HepG2 (cell line): Measurements from ENCODE around the gene PSMD8.
"Not testable (repeated sequence)": the region's sequence is repeated elsewhere in the genome, so short reads cannot be mapped to it uniquely, and the experiment has no call there.

Experiments used
- ATF1 ChIP-seq: IDR thresholded peaks from 2 replicates; pipeline ENCODE4 v1.6.1; 2016; ENCODE audit warnings: mild to moderate bottlenecking, control low read depth
- ATRX ChIP-seq: sonication (generic); formaldehyde crosslinking; IDR thresholded peaks from 2 replicates; pipeline ENCODE4 v1.4.0; 2020; ENCODE audit warnings: missing genetic modification reagents, borderline replicate concordance
- HDAC2 ChIP-seq: sonication (generic); formaldehyde crosslinking; IDR thresholded peaks from 2 replicates; pipeline ENCODE4 v1.4.0; 2020; ENCODE audit warnings: missing genetic modification reagents
- HNRNPK ChIP-seq: fragments of 200-400 bp; formaldehyde crosslinking; IDR thresholded peaks from 2 replicates; pipeline ENCODE4 v1.6.1; 2018; ENCODE audit warnings: low read length, low read depth, moderate library complexity, mild to moderate bottlenecking; ENCODE audit not compliant: poor library complexity, severe bottlenecking
- KDM4B ChIP-seq: sonication (generic); formaldehyde crosslinking; IDR thresholded peaks from 2 replicates; pipeline ENCODE4 v1.4.0; 2020; ENCODE audit warnings: missing genetic modification reagents
- MAZ ChIP-seq, 2 experiments: sonication (generic) in 1 of 2; formaldehyde crosslinking in 1 of 2; IDR thresholded peaks; 2 replicates each; pipeline versions ENCODE4 v1.5.0 to v1.6.1; 2012 to 2020; ENCODE audit warnings: low read depth in 2 of 2, mild to moderate bottlenecking in 2 of 2, borderline replicate concordance in 1 of 2, improper control_type of control experiment in 1 of 2, low read length in 1 of 2, missing genetic modification reagents in 1 of 2, moderate library complexity in 1 of 2
- MBD4 ChIP-seq: IDR thresholded peaks from 2 replicates; pipeline ENCODE4 v1.6.1; 2012; ENCODE audit warnings: low read length, inconsistent platforms, borderline replicate concordance
- RAD51 ChIP-seq: fragments of 450-650 bp; IDR thresholded peaks from 2 replicates; pipeline ENCODE4 v1.6.1; 2016; ENCODE audit warnings: borderline replicate concordance
- SYNCRIP ChIP-seq: fragments of 200-400 bp; formaldehyde crosslinking; IDR thresholded peaks from 2 replicates; pipeline ENCODE4 v1.6.1; 2018; ENCODE audit warnings: mild to moderate bottlenecking, low read depth, low read length; ENCODE audit not compliant: insufficient read depth
- ZBTB20 ChIP-seq: sonication (generic); formaldehyde crosslinking; IDR thresholded peaks from 2 replicates; pipeline ENCODE4 v1.8.1; 2023; ENCODE audit warnings: missing genetic modification reagents, low read depth, mild to moderate bottlenecking, borderline replicate concordance
- ZNF274 ChIP-seq: sonication (generic); formaldehyde crosslinking; IDR thresholded peaks from 2 replicates; pipeline ENCODE4 v1.5.1; 2020; ENCODE audit warnings: mild to moderate bottlenecking, missing genetic modification reagents
- TF ChIP-seq, protein P1 (sequence below): sonication (generic); formaldehyde crosslinking; IDR thresholded peaks from 2 replicates; pipeline ENCODE4 v1.5.0; 2020; ENCODE audit warnings: mild to moderate bottlenecking, missing genetic modification reagents, moderate library complexity
- TF ChIP-seq, protein P2 (sequence below): sonication (generic); formaldehyde crosslinking; IDR thresholded peaks from 2 replicates; pipeline ENCODE4 v1.4.0; 2020; ENCODE audit warnings: missing genetic modification reagents, borderline replicate concordance
- TF ChIP-seq, protein P3 (sequence below): sonication (generic); formaldehyde crosslinking; IDR thresholded peaks from 2 replicates; pipeline ENCODE4 v1.4.0; 2020; ENCODE audit warnings: missing genetic modification reagents, mild to moderate bottlenecking, borderline replicate concordance

DNA sequence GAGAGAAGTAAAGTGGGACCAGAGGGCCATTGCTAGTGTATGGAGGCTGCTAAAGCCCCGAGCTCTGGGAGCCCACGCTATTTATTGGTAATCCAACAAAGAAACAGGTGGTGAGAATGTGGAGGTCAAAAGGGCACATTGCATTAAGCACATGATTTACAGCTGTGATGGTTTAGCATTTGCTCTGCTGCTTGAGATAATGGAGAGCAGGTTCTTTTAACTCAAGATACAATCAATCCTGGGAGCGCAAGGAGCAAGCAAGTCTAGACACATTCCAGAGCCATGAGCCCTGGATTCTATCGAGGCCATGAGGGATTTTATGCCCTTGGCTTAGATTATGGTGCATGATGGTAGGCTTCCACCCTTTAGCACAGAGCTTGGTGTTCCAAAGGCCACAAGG lies 35.4 kb upstream of the PSMD8 start:
- not testable (repeated sequence) for TF ChIP-seq ZNF274 (CRISPR knock-in tag); ATRX (CRISPR knock-in tag); MAZ (IDR thresholded peaks at IDR 0.05; ENCODE audit: borderline replicate concordance, low read depth, low read length); MAZ (CRISPR knock-in tag; IDR thresholded peaks at IDR 0.05; ENCODE audit: low read depth); HDAC2 (CRISPR knock-in tag); SYNCRIP; HNRNPK; ZBTB20 (CRISPR knock-in tag); MBD4; RAD51; KDM4B; ATF1 (CRISPR knock-in tag)
- TF ChIP-seq, protein P1, sequence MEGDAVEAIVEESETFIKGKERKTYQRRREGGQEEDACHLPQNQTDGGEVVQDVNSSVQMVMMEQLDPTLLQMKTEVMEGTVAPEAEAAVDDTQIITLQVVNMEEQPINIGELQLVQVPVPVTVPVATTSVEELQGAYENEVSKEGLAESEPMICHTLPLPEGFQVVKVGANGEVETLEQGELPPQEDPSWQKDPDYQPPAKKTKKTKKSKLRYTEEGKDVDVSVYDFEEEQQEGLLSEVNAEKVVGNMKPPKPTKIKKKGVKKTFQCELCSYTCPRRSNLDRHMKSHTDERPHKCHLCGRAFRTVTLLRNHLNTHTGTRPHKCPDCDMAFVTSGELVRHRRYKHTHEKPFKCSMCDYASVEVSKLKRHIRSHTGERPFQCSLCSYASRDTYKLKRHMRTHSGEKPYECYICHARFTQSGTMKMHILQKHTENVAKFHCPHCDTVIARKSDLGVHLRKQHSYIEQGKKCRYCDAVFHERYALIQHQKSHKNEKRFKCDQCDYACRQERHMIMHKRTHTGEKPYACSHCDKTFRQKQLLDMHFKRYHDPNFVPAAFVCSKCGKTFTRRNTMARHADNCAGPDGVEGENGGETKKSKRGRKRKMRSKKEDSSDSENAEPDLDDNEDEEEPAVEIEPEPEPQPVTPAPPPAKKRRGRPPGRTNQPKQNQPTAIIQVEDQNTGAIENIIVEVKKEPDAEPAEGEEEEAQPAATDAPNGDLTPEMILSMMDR (CRISPR knock-in tag): not testable (repeated sequence)
- TF ChIP-seq, protein P2, sequence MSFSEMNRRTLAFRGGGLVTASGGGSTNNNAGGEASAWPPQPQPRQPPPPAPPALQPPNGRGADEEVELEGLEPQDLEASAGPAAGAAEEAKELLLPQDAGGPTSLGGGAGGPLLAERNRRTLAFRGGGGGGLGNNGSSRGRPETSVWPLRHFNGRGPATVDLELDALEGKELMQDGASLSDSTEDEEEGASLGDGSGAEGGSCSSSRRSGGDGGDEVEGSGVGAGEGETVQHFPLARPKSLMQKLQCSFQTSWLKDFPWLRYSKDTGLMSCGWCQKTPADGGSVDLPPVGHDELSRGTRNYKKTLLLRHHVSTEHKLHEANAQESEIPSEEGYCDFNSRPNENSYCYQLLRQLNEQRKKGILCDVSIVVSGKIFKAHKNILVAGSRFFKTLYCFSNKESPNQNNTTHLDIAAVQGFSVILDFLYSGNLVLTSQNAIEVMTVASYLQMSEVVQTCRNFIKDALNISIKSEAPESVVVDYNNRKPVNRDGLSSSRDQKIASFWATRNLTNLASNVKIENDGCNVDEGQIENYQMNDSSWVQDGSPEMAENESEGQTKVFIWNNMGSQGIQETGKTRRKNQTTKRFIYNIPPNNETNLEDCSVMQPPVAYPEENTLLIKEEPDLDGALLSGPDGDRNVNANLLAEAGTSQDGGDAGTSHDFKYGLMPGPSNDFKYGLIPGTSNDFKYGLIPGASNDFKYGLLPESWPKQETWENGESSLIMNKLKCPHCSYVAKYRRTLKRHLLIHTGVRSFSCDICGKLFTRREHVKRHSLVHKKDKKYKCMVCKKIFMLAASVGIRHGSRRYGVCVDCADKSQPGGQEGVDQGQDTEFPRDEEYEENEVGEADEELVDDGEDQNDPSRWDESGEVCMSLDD (CRISPR knock-in tag): not testable (repeated sequence)
- TF ChIP-seq, protein P3, sequence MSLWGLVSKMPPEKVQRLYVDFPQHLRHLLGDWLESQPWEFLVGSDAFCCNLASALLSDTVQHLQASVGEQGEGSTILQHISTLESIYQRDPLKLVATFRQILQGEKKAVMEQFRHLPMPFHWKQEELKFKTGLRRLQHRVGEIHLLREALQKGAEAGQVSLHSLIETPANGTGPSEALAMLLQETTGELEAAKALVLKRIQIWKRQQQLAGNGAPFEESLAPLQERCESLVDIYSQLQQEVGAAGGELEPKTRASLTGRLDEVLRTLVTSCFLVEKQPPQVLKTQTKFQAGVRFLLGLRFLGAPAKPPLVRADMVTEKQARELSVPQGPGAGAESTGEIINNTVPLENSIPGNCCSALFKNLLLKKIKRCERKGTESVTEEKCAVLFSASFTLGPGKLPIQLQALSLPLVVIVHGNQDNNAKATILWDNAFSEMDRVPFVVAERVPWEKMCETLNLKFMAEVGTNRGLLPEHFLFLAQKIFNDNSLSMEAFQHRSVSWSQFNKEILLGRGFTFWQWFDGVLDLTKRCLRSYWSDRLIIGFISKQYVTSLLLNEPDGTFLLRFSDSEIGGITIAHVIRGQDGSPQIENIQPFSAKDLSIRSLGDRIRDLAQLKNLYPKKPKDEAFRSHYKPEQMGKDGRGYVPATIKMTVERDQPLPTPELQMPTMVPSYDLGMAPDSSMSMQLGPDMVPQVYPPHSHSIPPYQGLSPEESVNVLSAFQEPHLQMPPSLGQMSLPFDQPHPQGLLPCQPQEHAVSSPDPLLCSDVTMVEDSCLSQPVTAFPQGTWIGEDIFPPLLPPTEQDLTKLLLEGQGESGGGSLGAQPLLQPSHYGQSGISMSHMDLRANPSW (CRISPR knock-in tag): not testable (repeated sequence)
